Measurements from ENCODE around the gene ATAT1.
"Not testable (repeated sequence)": the region's sequence is repeated elsewhere in the genome, so short reads cannot be mapped to it uniquely, and the experiment has no call there.

Gene ATAT1

GRCh38 chr6:30626484-30627366, at the start of gene ATAT1:
ATAT1 (plus strand) TSS chr6:30626874.
- peak within 1 kb of the TSS; percentile 86 for H3K4me3 ChIP-seq (ENCODE audit: low read depth, low read length)
- DNase-seq (ENCODE audit: low read depth), result no peak

DNA sequence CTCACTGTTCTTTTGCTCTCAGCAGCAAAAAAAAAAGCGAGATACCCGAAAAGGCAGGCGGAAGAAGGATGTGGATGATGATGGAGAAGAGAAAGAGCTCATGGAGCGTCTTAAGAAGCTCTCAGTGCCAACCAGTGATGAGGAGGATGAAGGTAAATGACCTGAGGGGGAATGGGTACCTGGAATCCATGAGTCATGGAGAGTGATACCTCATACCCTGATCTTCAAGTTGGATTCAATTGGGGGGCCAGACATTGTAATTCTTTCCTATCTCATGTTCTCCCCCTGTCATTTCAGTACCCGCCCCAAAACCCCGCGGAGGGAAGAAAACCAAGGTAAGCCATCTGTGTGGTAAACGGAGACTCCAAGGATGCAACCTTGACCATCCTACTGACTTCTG, 48.6 kb upstream of the ATAT1 start:
- H3K4me3 ChIP-seq (ENCODE audit: low read depth, low read length), result no peak overlapping the region
- no peak for DNase-seq (ENCODE audit: low read depth)

DNA sequence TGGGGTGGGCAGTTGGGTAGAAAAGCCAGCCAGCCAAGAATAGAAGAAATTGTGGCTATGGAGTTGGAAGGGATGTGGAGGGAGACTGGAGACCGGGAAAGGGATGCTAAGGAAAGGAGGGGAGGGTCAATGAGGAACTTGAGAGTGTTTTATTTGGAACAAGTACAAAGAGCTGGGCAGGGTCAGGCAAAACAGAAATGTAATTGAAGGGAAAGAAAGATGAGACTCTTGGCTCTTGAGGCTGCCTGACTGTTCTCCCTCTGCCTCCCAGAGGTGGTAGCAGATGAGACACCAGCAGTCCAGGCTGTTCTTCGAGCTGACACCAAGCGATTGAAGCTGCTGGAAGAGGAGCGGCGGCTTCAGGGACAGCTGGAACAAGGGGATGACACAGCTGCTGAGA, 42.8 kb upstream of the ATAT1 start:
- no peak overlapping the region for H3K4me3 ChIP-seq (ENCODE audit: low read depth, low read length)
- DNase-seq (ENCODE audit: low read depth), result no peak

DNA sequence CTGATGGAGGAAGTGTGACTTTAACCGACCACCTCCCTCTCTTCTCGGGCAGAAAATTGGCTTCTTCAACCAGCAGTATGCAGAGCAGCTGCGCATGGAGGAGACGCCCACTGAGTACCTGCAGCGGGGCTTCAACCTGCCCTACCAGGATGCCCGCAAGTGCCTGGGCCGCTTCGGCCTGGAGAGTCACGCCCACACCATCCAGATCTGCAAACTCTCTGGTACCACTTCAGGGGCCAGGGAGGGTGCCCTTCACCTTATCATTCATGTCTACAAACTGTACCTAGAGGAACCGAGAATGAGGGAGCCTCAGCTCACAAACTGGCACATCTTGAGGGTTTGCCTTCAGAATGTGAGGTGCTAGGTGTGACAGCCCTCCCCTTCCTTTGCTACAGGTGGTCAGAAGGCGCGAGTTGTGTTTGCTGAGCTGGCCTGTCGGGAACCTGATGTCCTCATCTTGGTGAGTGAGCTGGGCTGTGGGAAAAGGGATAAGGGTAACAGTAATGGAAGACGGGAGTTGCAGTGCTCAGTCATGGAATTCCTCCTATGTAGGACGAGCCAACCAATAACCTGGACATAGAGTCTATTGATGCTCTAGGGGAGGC, 36.8 kb upstream of the ATAT1 start:
- H3K4me3 ChIP-seq (ENCODE audit: low read depth, low read length), result no peak overlapping the region

DNA sequence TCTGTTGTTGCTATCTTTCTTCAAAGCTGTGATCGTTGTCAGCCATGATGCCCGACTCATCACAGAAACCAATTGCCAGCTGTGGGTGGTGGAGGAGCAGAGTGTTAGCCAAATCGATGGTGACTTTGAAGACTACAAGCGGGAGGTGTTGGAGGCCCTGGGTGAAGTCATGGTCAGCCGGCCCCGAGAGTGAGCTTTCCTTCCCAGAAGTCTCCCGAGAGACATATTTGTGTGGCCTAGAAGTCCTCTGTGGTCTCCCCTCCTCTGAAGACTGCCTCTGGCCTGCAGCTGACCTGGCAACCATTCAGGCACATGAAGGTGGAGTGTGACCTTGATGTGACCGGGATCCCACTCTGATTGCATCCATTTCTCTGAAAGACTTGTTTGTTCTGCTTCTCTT, 36.2 kb upstream of the ATAT1 start:
- H3K4me3 ChIP-seq (ENCODE audit: low read depth, low read length), result no peak overlapping the region
- DNase-seq (ENCODE audit: low read depth), result no peak

More for the DNA sequence above, 36.8 kb upstream of the ATAT1 start:
- DNase-seq (ENCODE audit: low read depth), result no peak

DNA sequence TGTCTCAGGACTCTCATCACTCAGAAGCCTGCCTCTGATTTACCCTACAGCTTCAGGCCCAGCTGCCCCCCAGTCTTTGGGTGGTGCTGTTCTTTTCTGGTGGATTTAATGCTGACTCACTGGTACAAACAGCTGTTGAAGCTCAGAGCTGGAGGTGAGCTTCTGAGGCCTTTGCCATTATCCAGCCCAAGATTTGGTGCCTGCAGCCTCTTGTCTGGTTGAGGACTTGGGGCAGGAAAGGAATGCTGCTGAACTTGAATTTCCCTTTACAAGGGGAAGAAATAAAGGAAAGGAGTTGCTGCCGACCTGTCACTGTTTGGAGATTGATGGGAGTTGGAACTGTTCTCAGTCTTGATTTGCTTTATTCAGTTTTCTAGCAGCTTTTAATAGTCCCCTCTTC, 35.7 kb upstream of the ATAT1 start:
- DNase-seq (ENCODE audit: low read depth), result no peak
- H3K4me3 ChIP-seq (ENCODE audit: low read depth, low read length), result no peak overlapping the region

DNA sequence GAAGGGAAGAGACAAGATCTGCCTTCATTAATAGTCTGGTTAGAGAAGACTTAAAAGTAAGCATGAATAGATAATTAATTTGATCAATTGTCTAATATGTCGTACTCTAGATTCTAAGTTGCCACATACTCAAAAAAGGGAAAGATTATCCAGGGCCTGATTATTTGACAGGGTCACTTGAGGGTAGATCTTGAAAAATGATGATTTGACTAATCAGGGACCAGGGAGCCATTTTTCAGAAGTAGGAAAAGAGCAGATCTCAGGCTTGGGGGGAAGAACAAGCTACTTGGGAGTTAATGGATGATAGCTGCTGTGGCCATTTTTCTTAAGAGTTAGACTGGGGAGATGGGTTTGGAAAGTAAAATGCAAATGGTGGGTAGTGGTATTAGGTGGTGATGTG, 34.4 kb upstream of the ATAT1 start:
- no peak overlapping the region for H3K4me3 ChIP-seq (ENCODE audit: low read depth, low read length)
- DNase-seq (ENCODE audit: low read depth), result no peak

GRCh38 chr6:30597315-30598144, 29.1 kb upstream of the ATAT1 start:
- H3K4me3 ChIP-seq (ENCODE audit: low read depth, low read length), result not testable (repeated sequence)
- peak; percentile 43 for DNase-seq (ENCODE audit: low read depth)

DNA sequence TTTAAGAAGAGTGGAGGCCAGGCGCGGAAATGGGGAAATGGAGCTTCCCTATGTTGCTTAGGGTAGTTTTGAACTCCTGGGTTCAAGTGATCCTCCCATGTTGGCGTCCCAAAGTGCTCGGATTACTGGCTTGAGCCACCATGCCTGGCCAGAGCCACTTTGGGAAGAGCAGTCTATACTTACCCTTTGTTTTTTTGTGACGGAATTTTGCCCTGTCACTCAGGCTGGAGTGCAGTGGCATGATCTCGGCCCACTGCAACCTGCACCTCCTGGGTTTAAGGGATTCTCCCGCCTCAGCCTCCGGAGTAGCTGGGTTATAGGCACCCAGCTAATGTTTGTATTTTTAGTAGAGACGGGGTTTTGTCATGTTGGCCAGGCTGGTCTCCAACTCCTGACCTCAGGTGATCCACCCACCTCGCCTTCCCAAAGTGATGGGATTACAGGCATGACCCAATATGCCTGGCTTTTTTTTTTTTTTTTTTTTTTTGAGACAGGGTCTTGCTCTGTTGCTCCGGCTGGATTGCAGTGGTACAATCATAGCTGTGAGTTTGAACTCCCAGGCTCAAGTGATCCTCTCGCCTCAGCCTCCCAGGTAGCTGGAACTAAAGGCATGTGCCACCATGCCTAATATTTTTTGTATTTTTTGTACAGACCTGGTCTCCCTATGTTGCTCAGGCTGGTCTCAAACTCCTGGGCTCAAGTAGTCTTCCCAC, 27.6 kb upstream of the ATAT1 start:
- DNase-seq (ENCODE audit: low read depth), result no peak
- no peak overlapping the region for H3K4me3 ChIP-seq (ENCODE audit: low read depth, low read length)

- H3K4me3 ChIP-seq (ENCODE audit: low read depth, low read length), result no peak overlapping the region
- DNase-seq (ENCODE audit: low read depth), result no peak
Measured at GRCh38 chr6:30599625-30600324, 26.9 kb upstream of the ATAT1 start.

DNA sequence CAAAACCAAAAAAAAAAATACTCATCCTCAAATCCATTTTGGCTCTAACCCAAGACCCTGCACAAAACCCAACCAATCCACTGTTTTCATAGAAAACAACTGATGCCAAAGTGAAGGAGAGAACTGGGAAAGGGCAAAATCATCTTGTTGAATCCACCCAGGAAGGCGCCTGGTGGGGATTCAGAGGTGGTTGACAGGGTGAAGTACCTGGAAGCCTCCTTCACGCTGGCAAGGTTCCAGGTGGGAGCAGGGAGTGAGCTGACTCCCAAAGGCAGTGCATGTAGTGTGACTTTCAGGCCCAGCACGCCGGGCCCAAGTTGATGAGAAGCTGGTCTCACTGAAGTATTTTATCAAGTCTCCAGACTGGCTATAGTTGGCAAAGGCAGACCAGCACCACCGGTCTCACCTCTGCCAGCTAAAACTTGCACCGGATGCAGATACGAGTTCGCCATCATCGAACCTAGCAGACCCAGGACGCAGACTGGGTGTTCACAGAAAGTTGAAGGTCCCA, 26.2 kb upstream of the ATAT1 start:
- H3K4me3 ChIP-seq (ENCODE audit: low read depth, low read length), result no peak overlapping the region
- DNase-seq (ENCODE audit: low read depth), result no peak

DNA sequence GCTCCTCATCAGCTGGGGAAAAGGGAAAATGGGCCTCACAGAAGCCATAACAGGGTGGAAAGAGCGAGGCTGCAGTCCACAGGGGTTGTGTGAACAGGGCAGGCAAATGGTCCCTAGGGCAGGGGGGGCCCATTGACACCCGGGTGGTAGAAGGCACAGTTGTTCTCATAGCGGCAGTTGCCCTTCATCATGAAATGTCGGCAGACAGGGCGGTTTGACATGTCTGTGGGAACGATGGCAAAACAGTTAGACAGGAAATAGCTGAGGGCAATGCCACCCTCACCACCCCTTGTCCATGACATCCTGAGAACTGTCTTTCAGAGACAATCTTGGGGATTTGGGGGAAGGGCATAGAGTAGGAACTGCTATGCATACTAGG, 25.2 kb upstream of the ATAT1 start:
- DNase-seq (ENCODE audit: low read depth), result no peak
- no peak overlapping the region for H3K4me3 ChIP-seq (ENCODE audit: low read depth, low read length)

DNA sequence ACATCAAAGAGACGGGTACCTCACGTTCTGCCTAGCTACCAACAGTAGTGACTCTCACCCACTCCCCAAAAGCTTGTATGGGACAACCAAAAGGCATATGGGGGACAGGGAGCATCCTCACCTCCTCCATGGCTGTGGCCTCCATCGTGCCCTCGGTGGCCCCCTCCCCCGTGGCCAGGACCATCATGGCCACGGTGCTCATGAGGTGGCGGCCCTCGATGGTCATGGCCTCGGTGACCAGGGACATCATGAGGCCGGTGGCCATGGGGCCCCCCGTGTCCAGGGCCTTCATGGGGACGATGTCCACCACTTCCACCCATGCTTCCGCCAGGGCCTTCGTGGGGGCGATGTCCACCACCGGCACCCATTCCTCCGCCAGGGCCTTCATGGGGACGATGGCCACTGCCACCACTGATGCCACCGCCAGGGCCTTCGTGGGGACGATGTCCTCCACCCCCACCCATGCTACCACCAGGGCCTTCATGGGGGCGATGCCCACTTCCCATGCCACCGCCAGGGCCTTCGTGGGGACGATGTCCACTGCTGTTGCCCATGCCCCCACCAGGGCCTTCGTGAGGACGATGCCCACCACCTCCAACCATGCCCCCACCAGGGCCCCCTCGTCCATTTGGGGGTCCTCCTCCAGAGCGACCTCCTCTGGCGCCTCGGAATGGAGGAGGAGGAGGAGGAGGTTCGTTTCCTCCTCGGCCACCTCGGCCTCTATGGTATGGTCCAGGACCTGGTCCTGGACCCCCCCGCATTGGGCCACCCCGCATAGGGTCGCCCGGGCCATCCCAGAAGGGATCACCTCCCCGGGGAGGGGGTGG, 24.6 kb upstream of the ATAT1 start:
- H3K4me3 ChIP-seq (ENCODE audit: low read depth, low read length), result no peak overlapping the region
- no peak for DNase-seq (ENCODE audit: low read depth)

DNA sequence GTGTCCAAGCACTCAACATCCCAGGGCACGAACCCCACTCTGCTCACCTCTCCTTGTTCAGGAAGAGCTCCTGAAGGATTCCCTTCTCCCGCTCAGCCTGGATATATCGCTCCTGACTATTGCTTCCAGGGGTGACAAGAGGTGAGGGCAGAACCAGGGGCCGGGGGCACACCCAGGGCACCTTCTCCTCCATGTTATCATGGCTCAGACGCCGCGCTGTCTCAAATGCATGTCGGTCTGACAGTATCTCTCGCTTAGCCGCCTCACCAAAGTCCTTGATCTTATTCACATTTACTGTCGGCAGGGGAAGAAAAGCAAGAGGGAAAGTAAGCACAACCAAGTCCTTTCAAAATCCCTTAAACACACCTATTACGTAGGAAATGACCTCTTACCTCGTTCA, 22.7 kb upstream of the ATAT1 start:
- H3K4me3 ChIP-seq (ENCODE audit: low read depth, low read length), result no peak overlapping the region
- DNase-seq (ENCODE audit: low read depth), result no peak

GRCh38 chr6:30610065-30610464, 16.6 kb upstream of the ATAT1 start:
- no peak overlapping the region for H3K4me3 ChIP-seq (ENCODE audit: low read depth, low read length)
- DNase-seq (ENCODE audit: low read depth), result no peak

DNA sequence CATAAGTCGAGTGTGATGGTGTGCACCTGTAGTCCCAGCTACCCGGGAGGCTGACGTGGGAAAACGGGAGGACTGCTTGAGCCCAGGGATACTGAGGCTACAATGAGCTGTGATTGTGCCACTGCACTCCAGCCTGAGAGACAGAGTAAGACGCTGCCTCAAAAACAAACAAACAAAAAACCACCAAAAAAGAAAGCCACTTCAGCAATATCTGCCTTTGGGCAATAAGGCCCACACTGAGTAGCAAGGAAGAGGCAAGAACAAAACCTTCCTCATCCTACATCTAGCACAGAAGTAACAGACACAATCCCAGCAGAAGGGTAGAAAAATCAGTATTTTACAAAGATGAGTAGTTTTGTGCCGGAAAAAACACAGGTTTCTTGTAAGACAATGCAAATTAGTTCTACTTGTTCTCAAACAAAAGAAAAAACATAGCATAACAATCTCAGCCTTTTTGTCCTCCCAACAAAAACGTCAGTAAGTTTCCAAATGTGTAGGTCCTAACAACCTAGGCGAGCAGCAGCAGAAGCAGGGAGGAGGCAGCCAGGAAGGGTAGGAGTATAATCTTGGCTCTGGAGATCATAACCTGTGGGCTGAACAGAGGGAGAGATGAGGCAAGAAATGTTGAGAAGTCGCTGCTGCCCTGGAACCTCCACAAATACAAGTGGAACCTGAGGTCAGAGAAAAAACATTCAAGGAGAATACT, 15.4 kb upstream of the ATAT1 start:
- no peak for DNase-seq (ENCODE audit: low read depth)
- no peak overlapping the region for H3K4me3 ChIP-seq (ENCODE audit: low read depth, low read length)

DNA sequence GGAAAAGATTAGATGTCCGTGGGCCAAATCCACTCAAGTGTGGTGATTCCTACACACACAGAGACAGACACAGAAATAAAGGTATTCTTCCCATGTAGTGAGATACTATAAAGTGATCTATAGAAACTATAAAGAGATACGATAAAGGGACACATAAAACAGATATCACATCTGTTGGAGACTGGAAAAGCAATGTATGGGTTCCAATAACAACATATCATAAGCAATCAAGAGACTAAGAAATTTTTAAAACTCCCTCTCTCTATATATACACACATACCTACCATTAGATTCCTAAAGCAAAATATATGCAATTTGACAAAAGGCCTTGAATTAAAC, 14.8 kb upstream of the ATAT1 start:
- no peak overlapping the region for H3K4me3 ChIP-seq (ENCODE audit: low read depth, low read length)

GRCh38 chr6:30612213-30612612, 14.5 kb upstream of the ATAT1 start:
- H3K4me3 ChIP-seq (ENCODE audit: low read depth, low read length), result no peak overlapping the region
- DNase-seq (ENCODE audit: low read depth), result no peak

More for the DNA sequence above, 14.8 kb upstream of the ATAT1 start:
- no peak for DNase-seq (ENCODE audit: low read depth)
